Karpas-422 (cell line): ENCODE measurements around the gene TRMU. TPM values are rescaled to one million over a fixed set of nuclear protein-coding genes. Genes with fewer than 3 reads are reported as not detected.

Experiments used
- DNase-seq: peaks from one replicate; pipeline ENCODE4 v3.0.0-alpha.2; 2015
- H2AFZ ChIP-seq: fragments of 200-600 bp; sonication (generic); 2 replicates; pipeline ENCODE4 v1.6.1; 2014; ENCODE audit warnings: antibody characterized with exemption, low read length, mixed read lengths
- H3K27ac ChIP-seq: fragments of 200-600 bp; sonication (generic); 2 replicates; pipeline ENCODE4 v1.5.1; 2014; ENCODE audit warnings: mild to moderate bottlenecking, low read length, moderate library complexity
- H3K27me3 ChIP-seq: fragments of 200-600 bp; sonication (generic); 2 replicates; pipeline ENCODE4 v1.6.1; 2014; ENCODE audit warnings: low read length, mixed read lengths
- H3K36me3 ChIP-seq: fragments of 200-600 bp; sonication (generic); 2 replicates; pipeline ENCODE4 v1.6.1; 2014; ENCODE audit warnings: low read length, mixed read lengths; ENCODE audit not compliant: insufficient read depth
- H3K4me1 ChIP-seq: fragments of 200-600 bp; sonication (generic); 2 replicates; pipeline ENCODE4 v1.6.1; 2014; ENCODE audit warnings: mild to moderate bottlenecking, low read length, mixed read lengths
- H3K4me2 ChIP-seq: fragments of 200-600 bp; sonication (generic); 2 replicates; pipeline ENCODE4 v1.6.1; 2014; ENCODE audit warnings: low read length, low read depth, mild to moderate bottlenecking; ENCODE audit not compliant: poor library complexity, severe bottlenecking
- H3K4me3 ChIP-seq: fragments of 200-600 bp; sonication (generic); 2 replicates; pipeline ENCODE4 v1.5.1; 2014; ENCODE audit warnings: mild to moderate bottlenecking, antibody characterized with exemption, low read length, mixed read lengths
- H3K79me2 ChIP-seq: fragments of 200-600 bp; sonication (generic); 2 replicates; pipeline ENCODE4 v1.6.1; 2014; ENCODE audit warnings: mild to moderate bottlenecking, low read length, mixed read lengths
- H3K9ac ChIP-seq: fragments of 200-600 bp; sonication (generic); 2 replicates; pipeline ENCODE4 v1.6.0; 2014; ENCODE audit warnings: low read length
- H3K9me2 ChIP-seq: fragments of 200-600 bp; sonication (generic), shearing (Covaris generic); replicated peaks from 2 replicates; pipeline ENCODE4 v1.6.0; 2014; ENCODE audit warnings: mild to moderate bottlenecking, low read length, moderate library complexity; ENCODE audit not compliant: insufficient read depth
- H3K9me3 ChIP-seq: fragments of 300-700, 200-600 bp; sonication (generic); 2 replicates; pipeline ENCODE4 v1.6.1; 2014; ENCODE audit warnings: low read length, mixed read lengths
- H4K20me1 ChIP-seq: fragments of 200-600 bp; sonication (generic); 2 replicates; pipeline ENCODE4 v1.6.1; 2014; ENCODE audit warnings: mild to moderate bottlenecking, antibody characterized with exemption, low read length, low read depth; ENCODE audit not compliant: insufficient read depth
- total RNA-seq: library from RNA; depleted of rRNA; stranded (reverse); fragments of >200 nt; shearing (Covaris generic); gene quantifications from 2 replicates; pipeline ENCODE4 v1.2.3, GENCODE V29; 2014; ENCODE audit warnings: low replicate concordance

Gene TRMU
- total RNA-seq, 1 experiment from 2014 or later = 48.4 TPM

- Histone ChIP-seq H3K4me1 (peaks cover 35% of the 10 kb centered on the region), H3K27ac (no peak overlapping the region), H3K36me3 (peaks cover 9% of the 10 kb centered on the region), H3K9me2 (no peaks in the 10 kb centered on the region), H4K20me1 (no peaks in the 10 kb centered on the region), H3K4me2 (no peak overlapping the region), H2AFZ (no peak overlapping the region), H3K27me3 (no peaks in the 10 kb centered on the region), H3K4me3 (no peak overlapping the region), H3K9me3 (no peaks in the 10 kb centered on the region), H3K9ac (no peak overlapping the region), H3K79me2 (peaks cover 16% of the 10 kb centered on the region)
- no peak for DNase-seq
These were observed 45.2 kb upstream of the TRMU start for GRCh38 chr22:46290121-46290842.

- no peak overlapping the region for H2AFZ ChIP-seq
- H3K27ac ChIP-seq = no peak overlapping the region
- no peak overlapping the region for H3K9ac ChIP-seq
These were observed 44.4 kb upstream of the TRMU start for GRCh38 chr22:46290843-46291785.

GRCh38 chr22:46292173-46292572 is 43.3 kb upstream of the TRMU start:
- peaks cover 40% of the 10 kb centered on the region for H3K4me1 ChIP-seq

More at GRCh38 chr22:46290843-46291785, 44.4 kb upstream of the TRMU start:
- Histone ChIP-seq H3K36me3 (peaks cover 9% of the 10 kb centered on the region), H3K4me2 (no peak overlapping the region), H3K9me2 (no peaks in the 10 kb centered on the region), H3K4me1 (peaks cover 43% of the 10 kb centered on the region), H3K79me2 (peaks cover 18% of the 10 kb centered on the region), H3K9me3 (no peaks in the 10 kb centered on the region), H3K27me3 (no peaks in the 10 kb centered on the region), H3K4me3 (no peak overlapping the region), H4K20me1 (no peaks in the 10 kb centered on the region)
- no peak for DNase-seq

GRCh38 chr22:46292732-46293131 is 42.8 kb upstream of the TRMU start:
- Histone ChIP-seq H3K9ac (no peak overlapping the region), H3K27me3 (no peaks in the 10 kb centered on the region), H3K9me3 (no peaks in the 10 kb centered on the region), H2AFZ (no peak overlapping the region), H3K9me2 (no peaks in the 10 kb centered on the region), H3K4me2 (no peak overlapping the region), H3K4me1 (peaks cover 39% of the 10 kb centered on the region), H3K79me2 (peaks cover 19% of the 10 kb centered on the region), H3K4me3 (no peak overlapping the region), H3K27ac (no peak overlapping the region), H3K36me3 (peaks cover 9% of the 10 kb centered on the region), H4K20me1 (no peaks in the 10 kb centered on the region)
- no peak for DNase-seq

More at GRCh38 chr22:46292173-46292572, 43.3 kb upstream of the TRMU start:
- Histone ChIP-seq H3K4me2 (no peak overlapping the region), H2AFZ (no peak overlapping the region), H3K9me2 (no peaks in the 10 kb centered on the region), H4K20me1 (no peaks in the 10 kb centered on the region), H3K9ac (no peak overlapping the region), H3K79me2 (peaks cover 19% of the 10 kb centered on the region), H3K4me3 (no peak overlapping the region), H3K9me3 (no peaks in the 10 kb centered on the region), H3K27ac (no peak overlapping the region), H3K36me3 (peaks cover 9% of the 10 kb centered on the region), H3K27me3 (no peaks in the 10 kb centered on the region)
- no peak for DNase-seq

- Histone ChIP-seq H3K9me3 (no peaks in the 10 kb centered on the region), H2AFZ (no peak overlapping the region), H4K20me1 (no peaks in the 10 kb centered on the region), H3K79me2 (peaks cover 24% of the 10 kb centered on the region), H3K36me3 (peaks cover 12% of the 10 kb centered on the region), H3K4me3 (no peak overlapping the region), H3K27ac (no peak overlapping the region), H3K4me2 (no peak overlapping the region), H3K9ac (no peak overlapping the region), H3K4me1 (peaks cover 39% of the 10 kb centered on the region), H3K9me2 (no peaks in the 10 kb centered on the region), H3K27me3 (no peaks in the 10 kb centered on the region)
- DNase-seq = no peak
These were observed 41.8 kb upstream of the TRMU start for GRCh38 chr22:46293577-46294260.

- Histone ChIP-seq H3K36me3 (peaks cover 20% of the 10 kb centered on the region), H3K4me2 (peak overlapping the region; percentile 91), H3K9ac (0 out of 2 replicates have a peak overlapping the region, but pooled peaks have one; percentile 90), H3K27ac (no peak overlapping the region), H3K9me2 (no peaks in the 10 kb centered on the region), H3K27me3 (no peaks in the 10 kb centered on the region), H3K9me3 (no peaks in the 10 kb centered on the region), H3K4me3 (peak overlapping the region; percentile 88; the same call in 1 of the 2 replicates), H3K79me2 (peaks cover 31% of the 10 kb centered on the region), H3K4me1 (peaks cover 37% of the 10 kb centered on the region), H4K20me1 (no peaks in the 10 kb centered on the region), H2AFZ (no peak overlapping the region)
- no peak for DNase-seq
These were observed 40.7 kb upstream of the TRMU start for GRCh38 chr22:46294784-46295183.

GRCh38 chr22:46295277-46295971 is 40.1 kb upstream of the TRMU start:
- Histone ChIP-seq H3K9me2 (no peaks in the 10 kb centered on the region), H3K4me1 (peaks cover 37% of the 10 kb centered on the region), H3K9me3 (no peaks in the 10 kb centered on the region), H3K9ac (peak overlapping the region; percentile 90), H3K36me3 (peaks cover 23% of the 10 kb centered on the region), H3K4me2 (peak overlapping the region; percentile 91), H3K27me3 (no peaks in the 10 kb centered on the region), H4K20me1 (no peaks in the 10 kb centered on the region), H2AFZ (peak overlapping the region; percentile 80; the same call in 1 of the 2 replicates), H3K79me2 (peaks cover 36% of the 10 kb centered on the region), H3K4me3 (peak overlapping the region; percentile 88), H3K27ac (peak overlapping the region; percentile 81)
- peak; percentile 62 for DNase-seq
